ENCODE results near the gene ZNF470. TPM values are rescaled to one million over a fixed set of nuclear protein-coding genes. Genes with fewer than 3 reads are reported as not detected.

ZNF470 gene
- total RNA-seq, 1 experiment from 2014 or later: 0.43 TPM

DNA sequence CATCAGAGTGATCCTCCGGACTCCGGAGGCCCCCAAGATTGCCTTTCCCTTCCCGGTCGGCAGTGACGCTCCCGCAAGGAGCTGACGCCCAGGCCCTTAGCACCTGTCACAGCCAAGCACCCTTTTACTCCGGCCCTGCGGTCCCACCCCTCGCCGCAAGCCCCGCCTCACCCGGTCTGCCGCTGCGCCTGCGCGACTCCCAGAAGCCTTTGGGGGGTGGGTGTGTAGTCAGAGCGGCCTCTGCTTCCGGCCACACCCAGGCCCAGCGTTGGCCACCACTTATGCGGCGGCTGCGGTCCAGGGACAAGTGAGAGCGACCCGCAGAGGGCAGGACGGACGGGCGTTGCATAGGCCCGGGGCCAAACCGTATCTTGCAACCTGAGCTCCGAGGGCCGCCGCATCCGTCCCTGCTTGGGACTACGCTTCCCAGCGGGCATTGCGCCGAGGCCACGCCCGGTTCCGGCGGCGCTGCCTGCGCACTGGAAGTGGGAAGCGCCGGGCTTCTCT is 29.0 kb upstream of the ZNF470 start:
- H3K27me3 ChIP-seq (replicated peaks; ENCODE audit: control insufficient read depth, insufficient read depth, low read length): no peaks in the 10 kb centered on the region
- peaks cover 27% of the 10 kb centered on the region for H3K9me3 ChIP-seq
- no peak for TF ChIP-seq CTCF (IDR thresholded peaks at IDR 0.05; ENCODE audit: insufficient read depth in 1 of 2, low read depth in 1 of 2, low read length in 1 of 2, severe bottlenecking in 1 of 2, unreplicated experiment in 1 of 2)
- no peaks in the 10 kb centered on the region for H3K36me3 ChIP-seq (ENCODE audit: control insufficient read depth, insufficient read depth, low read length)
- ChIA-PET CTCF (no interaction called here), POLR2A (no interaction called here)
- no peak for DNase-seq
- no peaks in the 10 kb centered on the region for H3K4me1 ChIP-seq
- Mint-ChIP-seq H3K27ac (ENCODE audit: unreplicated experiment) (no peak overlapping the region), H3K4me3 (ENCODE audit: unreplicated experiment) (no peak overlapping the region), H3K36me3 (ENCODE audit: insufficient read depth, unreplicated experiment) (no peaks in the 10 kb centered on the region), H3K4me1 (ENCODE audit: low read depth, unreplicated experiment) (no peaks in the 10 kb centered on the region), H3K27me3 (ENCODE audit: insufficient read depth, unreplicated experiment) (no peaks in the 10 kb centered on the region), H3K9me3 (ENCODE audit: unreplicated experiment) (peaks cover 40% of the 10 kb centered on the region)
- no peak overlapping the region for H3K4me3 ChIP-seq (ENCODE audit: low read depth, low read length)
- no TSS peak for BruUV-seq (replicated peaks)
- intact Hi-C loops (cut with micrococcal nuclease; ENCODE audit: unreplicated experiment): no loop called here

GRCh38 chr19:56538761-56539263 is 28.5 kb upstream of the ZNF470 start, which contains the start of gene ZFP28:
ZFP28 (plus strand) TSS chr19:56538948; CDS start chr19:56539019, 71 bp downstream.
- BruUV-seq (replicated peaks): no TSS peak
- Histone ChIP-seq H3K27me3 (replicated peaks; ENCODE audit: control insufficient read depth, insufficient read depth, low read length) (no peaks in the 10 kb centered on the region), H3K4me3 (ENCODE audit: low read depth, low read length) (no peak within 1 kb of the TSS), H3K9me3 (peaks cover 30% of the 10 kb centered on the region), H3K36me3 (ENCODE audit: control insufficient read depth, insufficient read depth, low read length) (no peaks in the 10 kb centered on the region), H3K4me1 (no peaks in the 10 kb centered on the region)
- no peaks in the 10 kb centered on the region for H3K27me3 Mint-ChIP-seq (ENCODE audit: insufficient read depth, unreplicated experiment)
- intact Hi-C loops (cut with micrococcal nuclease; ENCODE audit: unreplicated experiment): no loop called here
- ChIA-PET CTCF (no interaction called here), POLR2A (no interaction called here)
- no peak for TF ChIP-seq CTCF (IDR thresholded peaks at IDR 0.05; ENCODE audit: insufficient read depth in 1 of 2, low read depth in 1 of 2, low read length in 1 of 2, severe bottlenecking in 1 of 2, unreplicated experiment in 1 of 2)
- H3K27ac Mint-ChIP-seq (ENCODE audit: unreplicated experiment): no peak within 1 kb of the TSS
- no peak within 1 kb of the TSS for H3K4me3 Mint-ChIP-seq (ENCODE audit: unreplicated experiment)
- DNase-seq: no peak
- no peaks in the 10 kb centered on the region for H3K4me1 Mint-ChIP-seq (ENCODE audit: low read depth, unreplicated experiment)
- no peaks in the 10 kb centered on the region for H3K36me3 Mint-ChIP-seq (ENCODE audit: insufficient read depth, unreplicated experiment)
- peaks cover 37% of the 10 kb centered on the region for H3K9me3 Mint-ChIP-seq (ENCODE audit: unreplicated experiment)

- Histone ChIP-seq H3K4me1 (no peaks in the 10 kb centered on the region), H3K36me3 (ENCODE audit: control insufficient read depth, insufficient read depth, low read length) (no peaks in the 10 kb centered on the region), H3K4me3 (ENCODE audit: low read depth, low read length) (no peak overlapping the region), H3K27me3 (replicated peaks; ENCODE audit: control insufficient read depth, insufficient read depth, low read length) (no peaks in the 10 kb centered on the region), H3K9me3 (peaks cover 23% of the 10 kb centered on the region)
- H3K27ac Mint-ChIP-seq (ENCODE audit: unreplicated experiment): no peak overlapping the region
- no peak overlapping the region for H3K4me3 Mint-ChIP-seq (ENCODE audit: unreplicated experiment)
- no peak for DNase-seq
- no peaks in the 10 kb centered on the region for H3K27me3 Mint-ChIP-seq (ENCODE audit: insufficient read depth, unreplicated experiment)
- H3K9me3 Mint-ChIP-seq (ENCODE audit: unreplicated experiment): peaks cover 33% of the 10 kb centered on the region
- CTCF ChIA-PET: no interaction called here
- no peaks in the 10 kb centered on the region for H3K4me1 Mint-ChIP-seq (ENCODE audit: low read depth, unreplicated experiment)
- intact Hi-C loops (cut with micrococcal nuclease; ENCODE audit: unreplicated experiment): no loop called here
- no TSS peak for BruUV-seq (replicated peaks)
- H3K36me3 Mint-ChIP-seq (ENCODE audit: insufficient read depth, unreplicated experiment): no peaks in the 10 kb centered on the region
- POLR2A ChIA-PET: no interaction called here
- no peak for TF ChIP-seq CTCF (IDR thresholded peaks at IDR 0.05; ENCODE audit: insufficient read depth in 1 of 2, low read depth in 1 of 2, low read length in 1 of 2, severe bottlenecking in 1 of 2, unreplicated experiment in 1 of 2)
Observed at GRCh38 chr19:56543776-56544175, 23.5 kb upstream of the ZNF470 start.

Measured in Caco-2 (cell line).